ENCODE results near the gene PICK1.

- TF ChIP-seq ZFX (IDR thresholded peaks at IDR 0.05; ENCODE audit: borderline replicate concordance) = no peak
- no peak for TF ChIP-seq CTCF (IDR thresholded peaks at IDR 0.05)
Measured at GRCh38 chr22:38030311-38031133, 26.7 kb upstream of the PICK1 start.

Data from 22Rv1 (cell line).